Measurements from ENCODE around the gene HLA-DRB5. TPM values are rescaled to one million over a fixed set of nuclear protein-coding genes. Genes with fewer than 3 reads are reported as not detected.

The HLA-DRB5 gene
- total and polyA plus RNA-seq, 2 of the 8 experiments (the other 6 are each of a cell fraction or from before 2014, with no cell fraction given), result 0.83 to 1.4 TPM

- no peak for TF ChIP-seq YY1 (IDR thresholded peaks at IDR 0.05; ENCODE audit: low read depth, low read length)
- TF ChIP-seq RAD21 (IDR thresholded peaks at IDR 0.05 in 1 of 2, conservative IDR thresholded peaks at IDR 0.05 in 1 of 2; ENCODE audit: low read depth in 2 of 2, low read length in 2 of 2), result no peak
Measured at GRCh38 chr6:32488083-32488482, 42.0 kb downstream of the HLA-DRB5 start (continued).
